BLaER1 treated with 17β-estradiol and CSF1 and Interleukin-3, amounts not matched to agents 10 nM and 100 nM (cell line): ENCODE data around the gene SLC38A8.

ENCODE experiments used
- H3K27ac ChIP-seq, 11 experiments: shearing (Covaris generic); formaldehyde crosslinking; 2 replicates each; pipeline ENCODE4 v1.8.1; 2022
- H3K27me3 ChIP-seq, 11 experiments: shearing (Covaris generic); formaldehyde crosslinking; 2 replicates each; pipeline ENCODE4 v1.8.1; 2022
- H3K36me3 ChIP-seq, 11 experiments: shearing (Covaris generic); formaldehyde crosslinking; 2 replicates each; pipeline ENCODE4 v1.8.1; 2022
- H3K4me1 ChIP-seq, 10 experiments: shearing (Covaris generic); formaldehyde crosslinking; 2 replicates each; pipeline ENCODE4 v1.8.1; 2022
- H3K4me2 ChIP-seq, 11 experiments: shearing (Covaris generic); formaldehyde crosslinking; 2 replicates each; pipeline ENCODE4 v1.8.1; 2022
- H3K4me3 ChIP-seq, 10 experiments: shearing (Covaris generic); formaldehyde crosslinking; 2 replicates each; pipeline ENCODE4 v1.8.1; 2022
- H3K9ac ChIP-seq, 11 experiments: shearing (Covaris generic); formaldehyde crosslinking; 2 replicates each; pipeline ENCODE4 v1.8.1; 2022
- H3K9me3 ChIP-seq, 11 experiments: shearing (Covaris generic); formaldehyde crosslinking; replicated peaks in 1 of 11; 2 replicates each; pipeline ENCODE4 v1.8.1; 2022
- H4K20me1 ChIP-seq, 11 experiments: shearing (Covaris generic); formaldehyde crosslinking; 2 replicates each; pipeline ENCODE4 v1.8.1; 2022
- Cebpa-rat ChIP-seq, 11 experiments: shearing (Covaris generic); IDR thresholded peaks; 2 replicates each; pipeline ENCODE4 v1.8.1; 2022

Gene SLC38A8

GRCh38 chr16:83968306-83968851 is 74.2 kb downstream of the SLC38A8 start:
- Histone ChIP-seq H3K27ac (no peak overlapping the region), H3K4me1 (no peaks in the 10 kb centered on the region; a peak in 1 of 20 replicates), H3K9me3 (no peaks in the 10 kb centered on the region), H3K36me3 (peaks cover 0 to 5% (median 0%) of the 10 kb centered on the region in 11 experiments; a peak in 2 of 22 replicates), H3K4me3 (no peak overlapping the region), H3K27me3 (peaks cover 14 to 37% (median 24%) of the 10 kb centered on the region in 11 experiments), H3K4me2 (no peak overlapping the region), H3K9ac (no peak overlapping the region), H4K20me1 (peaks cover 0 to 18% (median 0%) of the 10 kb centered on the region in 11 experiments; a peak in 5 of 22 replicates)
- no peak for TF ChIP-seq Cebpa-rat (IDR thresholded peaks at IDR 0.05)

GRCh38 chr16:83967838-83968305 is 74.7 kb downstream of the SLC38A8 start, which contains the start of gene NECAB2:
Gene NECAB2, plus strand, starts transcription at chr16:83968244. Its CDS starts 405 bp downstream, at chr16:83968649.
- H3K36me3 ChIP-seq = peaks cover 0 to 5% (median 0%) of the 10 kb centered on the region in 11 experiments; a peak in 2 of 22 replicates
- peaks cover 0 to 14% (median 0%) of the 10 kb centered on the region in 11 experiments; a peak in 5 of 22 replicates for H4K20me1 ChIP-seq
- no peak for TF ChIP-seq Cebpa-rat (IDR thresholded peaks at IDR 0.05)
- no peak within 1 kb of the TSS for H3K9ac ChIP-seq
- no peaks in the 10 kb centered on the region; a peak in 1 of 20 replicates for H3K4me1 ChIP-seq
- peaks cover 14 to 37% (median 24%) of the 10 kb centered on the region in 11 experiments for H3K27me3 ChIP-seq
- no peak within 1 kb of the TSS for H3K4me2 ChIP-seq
- no peak within 1 kb of the TSS for H3K4me3 ChIP-seq
- H3K9me3 ChIP-seq = no peaks in the 10 kb centered on the region
- H3K27ac ChIP-seq = no peak within 1 kb of the TSS

- H3K4me2 ChIP-seq = no peak overlapping the region
- no peak overlapping the region for H3K9ac ChIP-seq
- H3K4me3 ChIP-seq = no peak overlapping the region
- H3K36me3 ChIP-seq = peaks cover 0 to 5% (median 0%) of the 10 kb centered on the region in 11 experiments; a peak in 2 of 22 replicates
- no peak for TF ChIP-seq Cebpa-rat (IDR thresholded peaks at IDR 0.05)
- no peaks in the 10 kb centered on the region for H3K9me3 ChIP-seq
- peaks cover 14 to 37% (median 24%) of the 10 kb centered on the region in 11 experiments for H3K27me3 ChIP-seq
- no peak overlapping the region for H3K27ac ChIP-seq
- H4K20me1 ChIP-seq = peaks cover 0 to 12% (median 0%) of the 10 kb centered on the region in 11 experiments; a peak in 4 of 22 replicates
- H3K4me1 ChIP-seq = no peaks in the 10 kb centered on the region; a peak in 1 of 20 replicates
These were observed 75.5 kb downstream of the SLC38A8 start for GRCh38 chr16:83967091-83967490.

- TF ChIP-seq Cebpa-rat (IDR thresholded peaks at IDR 0.05) = no peak
- H3K27ac ChIP-seq = no peak overlapping the region
- no peak overlapping the region for H3K9ac ChIP-seq
- no peaks in the 10 kb centered on the region for H3K4me1 ChIP-seq
- H3K4me3 ChIP-seq = no peak overlapping the region
- peaks cover 14 to 32% (median 24%) of the 10 kb centered on the region in 11 experiments for H3K27me3 ChIP-seq
- H3K4me2 ChIP-seq = no peak overlapping the region
- H3K9me3 ChIP-seq = no peaks in the 10 kb centered on the region
- peaks cover 0 to 5% (median 0%) of the 10 kb centered on the region in 11 experiments; a peak in 3 of 22 replicates for H3K36me3 ChIP-seq
- peaks cover 0 to 7% (median 0%) of the 10 kb centered on the region in 11 experiments; a peak in 4 of 22 replicates for H4K20me1 ChIP-seq
These were observed 76.4 kb downstream of the SLC38A8 start for GRCh38 chr16:83966153-83966696.

- TF ChIP-seq Cebpa-rat (IDR thresholded peaks at IDR 0.05) = no peak
- H3K9ac ChIP-seq = no peak overlapping the region
- H3K27me3 ChIP-seq = peaks cover 14 to 30% (median 24%) of the 10 kb centered on the region in 11 experiments
- peaks cover 0 to 8% (median 0%) of the 10 kb centered on the region in 11 experiments; a peak in 3 of 22 replicates for H3K36me3 ChIP-seq
- no peaks in the 10 kb centered on the region for H3K9me3 ChIP-seq
- no peak overlapping the region for H3K4me3 ChIP-seq
- no peak overlapping the region for H3K4me2 ChIP-seq
- peaks cover 0 to 3% (median 0%) of the 10 kb centered on the region in 10 experiments; a peak in 6 of 20 replicates for H3K4me1 ChIP-seq
- H4K20me1 ChIP-seq = peaks cover 0 to under 1% (median 0%) of the 10 kb centered on the region in 11 experiments; a peak in 1 of 22 replicates
- H3K27ac ChIP-seq = no peak overlapping the region
These were observed 77.0 kb downstream of the SLC38A8 start for GRCh38 chr16:83965444-83966152.

GRCh38 chr16:83964684-83965443 is 77.7 kb downstream of the SLC38A8 start:
- no peak overlapping the region for H3K4me2 ChIP-seq
- TF ChIP-seq Cebpa-rat (IDR thresholded peaks at IDR 0.05) = no peak
- H4K20me1 ChIP-seq = no peaks in the 10 kb centered on the region
- peaks cover 0 to 10% (median 0%) of the 10 kb centered on the region in 10 experiments; a peak in 8 of 20 replicates for H3K4me1 ChIP-seq
- H3K36me3 ChIP-seq = peaks cover 0 to 9% (median 0%) of the 10 kb centered on the region in 11 experiments; a peak in 3 of 22 replicates
- peaks cover 12 to 22% (median 18%) of the 10 kb centered on the region in 11 experiments for H3K27me3 ChIP-seq
- no peaks in the 10 kb centered on the region for H3K9me3 ChIP-seq
- H3K9ac ChIP-seq = no peak overlapping the region
- no peak overlapping the region for H3K27ac ChIP-seq
- no peak overlapping the region for H3K4me3 ChIP-seq

- peaks cover 0 to 20% (median 0%) of the 10 kb centered on the region in 10 experiments; a peak in 8 of 20 replicates for H3K4me1 ChIP-seq
- TF ChIP-seq Cebpa-rat (IDR thresholded peaks at IDR 0.05) = no peak
These were observed 79.1 kb downstream of the SLC38A8 start for GRCh38 chr16:83963277-83964119.

More at GRCh38 chr16:83963277-83964119, 79.1 kb downstream of the SLC38A8 start:
- H3K9me3 ChIP-seq = no peaks in the 10 kb centered on the region
- no peak overlapping the region for H3K27ac ChIP-seq
- H3K27me3 ChIP-seq = peaks cover 0 to 9% (median 5%) of the 10 kb centered on the region in 11 experiments; a peak in 17 of 22 replicates
- no peaks in the 10 kb centered on the region; a peak in 1 of 22 replicates for H4K20me1 ChIP-seq
- H3K9ac ChIP-seq = no peak overlapping the region
- H3K36me3 ChIP-seq = peaks cover 0 to 9% (median 0%) of the 10 kb centered on the region in 11 experiments; a peak in 3 of 22 replicates
- H3K4me2 ChIP-seq = no peak overlapping the region
- H3K4me3 ChIP-seq = no peak overlapping the region
